ENCODE results near the gene MYRIP.
A peak's percentile ranks its signal among the peaks of the same experiment; 100 is the strongest.

The MYRIP gene

GRCh38 chr3:40287248-40287647 is 477.8 kb downstream of the MYRIP start:
- DNase-seq (ENCODE audit: low read depth in 2 of 2), result no peak

- no peak for DNase-seq (ENCODE audit: low read depth in 2 of 2)
These were observed 481.0 kb downstream of the MYRIP start for GRCh38 chr3:40290396-40290795.

GRCh38 chr3:40291471-40291870 is 482.1 kb downstream of the MYRIP start:
- DNase-seq (ENCODE audit: low read depth in 2 of 2), result no peak

GRCh38 chr3:40292637-40293349 is 483.4 kb downstream of the MYRIP start:
- DNase-seq (ENCODE audit: low read depth in 2 of 2), result no peak

- no peak for DNase-seq (ENCODE audit: low read depth in 2 of 2)
These were observed 485.0 kb downstream of the MYRIP start for GRCh38 chr3:40294434-40294833.

- DNase-seq (ENCODE audit: low read depth in 2 of 2), result no peak
These were observed 488.7 kb downstream of the MYRIP start for GRCh38 chr3:40298075-40298474.

GRCh38 chr3:40299130-40299720 is 489.8 kb downstream of the MYRIP start:
- no peak for DNase-seq (ENCODE audit: low read depth in 2 of 2)

GRCh38 chr3:40299721-40300335 is 490.4 kb downstream of the MYRIP start:
- DNase-seq (ENCODE audit: low read depth in 2 of 2), result no peak

GRCh38 chr3:40302784-40303183 is 493.4 kb downstream of the MYRIP start:
- DNase-seq (ENCODE audit: low read depth in 2 of 2), result no peak

GRCh38 chr3:40304352-40304751 is 494.9 kb downstream of the MYRIP start:
- DNase-seq (ENCODE audit: low read depth in 2 of 2), result no peak

- DNase-seq (ENCODE audit: low read depth in 2 of 2), result no peak
These were observed 496.9 kb downstream of the MYRIP start for GRCh38 chr3:40306336-40306735.

GRCh38 chr3:40307176-40307575 is 497.8 kb downstream of the MYRIP start:
- DNase-seq (ENCODE audit: low read depth in 2 of 2), result no peak

GRCh38 chr3:40308725-40309417 is 499.5 kb downstream of the MYRIP start:
- DNase-seq (ENCODE audit: low read depth in 2 of 2), result no peak

GRCh38 chr3:40309418-40309924 is 500.1 kb downstream of the MYRIP start, which contains the start of gene EIF1B:
Gene EIF1B, plus strand, starts transcription at chr3:40309707. Its CDS starts 235 bp downstream, at chr3:40309942.
- peak; percentile 97 to 98 for DNase-seq (ENCODE audit: low read depth in 2 of 2)

Measured in stimulated activated CD4-positive, alpha-beta T cell treated with anti-CD3 and anti-CD28 coated beads, Interleukin-12 subunit alpha, Interleukin-12 subunit beta, amount 100 ng/mL, for 24 hours (primary cell).